OCI-LY1 (cell line): Measurements from ENCODE around the gene S100A10.

Experiments
- H2AFZ ChIP-seq: fragments of 200-600 bp; sonication (generic), shearing (Covaris generic); 2 replicates; pipeline ENCODE4 v1.6.0; 2014; ENCODE audit warnings: antibody characterized with exemption, mild to moderate bottlenecking, low read length
- H3F3A ChIP-seq: fragments of 200-600 bp; sonication (generic), shearing (Covaris generic); 2 replicates; pipeline ENCODE4 v1.6.0; 2014; ENCODE audit warnings: mild to moderate bottlenecking, antibody characterized with exemption, low read length, moderate library complexity; ENCODE audit not compliant: insufficient read depth
- H3K27ac ChIP-seq: fragments of 200-600 bp; sonication (generic); 2 replicates; pipeline ENCODE4 v1.5.1; 2014; ENCODE audit warnings: low read length, mixed run types, mild to moderate bottlenecking, low read depth; ENCODE audit not compliant: poor library complexity, severe bottlenecking
- H3K27me3 ChIP-seq: fragments of 200-600 bp; sonication (generic); 2 replicates; pipeline ENCODE4 v1.6.0; 2014; ENCODE audit warnings: antibody characterized with exemption, mild to moderate bottlenecking, low read length, moderate library complexity; ENCODE audit not compliant: insufficient read depth
- H3K36me3 ChIP-seq: fragments of 200-600 bp; sonication (generic); 2 replicates; pipeline ENCODE4 v1.6.1; 2014; ENCODE audit warnings: mild to moderate bottlenecking, antibody characterized with exemption, low read length, moderate library complexity, mixed read lengths; ENCODE audit not compliant: insufficient read depth
- H3K4me1 ChIP-seq: fragments of 200-600 bp; sonication (generic); 2 replicates; pipeline ENCODE4 v1.5.1; 2014; ENCODE audit warnings: mild to moderate bottlenecking, low read length, moderate library complexity; ENCODE audit not compliant: insufficient read depth, severe bottlenecking
- H3K4me2 ChIP-seq: fragments of 200-600 bp; sonication (generic), shearing (Covaris generic); 2 replicates; pipeline ENCODE4 v1.6.1; 2014; ENCODE audit warnings: low read length
- H3K4me3 ChIP-seq: fragments of 200-600 bp; sonication (generic); 2 replicates; pipeline ENCODE4 v1.5.1; 2014; ENCODE audit warnings: low read length, low read depth, mild to moderate bottlenecking, mixed read lengths; ENCODE audit not compliant: poor library complexity, severe bottlenecking
- H3K79me2 ChIP-seq: fragments of 200-600 bp; shearing (Covaris generic); 2 replicates; pipeline ENCODE4 v1.6.1; 2016; ENCODE audit warnings: mixed run types, low read length, mixed read lengths; ENCODE audit not compliant: insufficient read depth
- H3K9ac ChIP-seq: fragments of 200-600 bp; sonication (generic), shearing (Covaris generic); 2 replicates; pipeline ENCODE4 v1.6.1; 2014; ENCODE audit warnings: mild to moderate bottlenecking, low read length, mixed read lengths
- H3K9me2 ChIP-seq: fragments of 200-600 bp; sonication (generic), shearing (Covaris generic); 2 replicates; pipeline ENCODE4 v1.6.1; 2014; ENCODE audit warnings: low read depth, mild to moderate bottlenecking, low read length, mixed read lengths
- H3K9me3 ChIP-seq: fragments of 200-600 bp; shearing (Covaris generic); 2 replicates; pipeline ENCODE4 v1.6.1; 2014; ENCODE audit warnings: low read length, mixed read lengths
- H4K20me1 ChIP-seq: fragments of 200-600 bp; sonication (generic), shearing (Covaris generic); 2 replicates; pipeline ENCODE4 v1.6.0; 2016; ENCODE audit warnings: mild to moderate bottlenecking, low read length; ENCODE audit not compliant: insufficient read depth
- CTCF ChIP-seq: fragments of 200-600 bp; sonication (generic), shearing (Covaris generic); IDR thresholded peaks from 2 replicates; pipeline ENCODE4 v1.5.1; 2017; ENCODE audit warnings: mild to moderate bottlenecking, antibody characterized with exemption, low read length, moderate library complexity, mixed read lengths
- EZH2 ChIP-seq: fragments of 200-600 bp; sonication (generic), shearing (Covaris generic); IDR thresholded peaks from 2 replicates; pipeline ENCODE4 v1.8.0; 2017; ENCODE audit warnings: borderline replicate concordance, mixed run types, mild to moderate bottlenecking, antibody characterized with exemption, low read length, moderate library complexity, mixed read lengths

The S100A10 gene

GRCh38 chr1:152005360-152005912 is 11.8 kb upstream of the S100A10 start:
- Histone ChIP-seq H3K9me3 (no peaks in the 10 kb centered on the region), H4K20me1 (no peaks in the 10 kb centered on the region), H3K9me2 (no peaks in the 10 kb centered on the region), H3K4me1 (no peaks in the 10 kb centered on the region), H3K79me2 (no peaks in the 10 kb centered on the region), H3K36me3 (no peaks in the 10 kb centered on the region), H2AFZ (no peak overlapping the region), H3K4me2 (no peak overlapping the region), H3K9ac (no peak overlapping the region), H3K4me3 (no peak overlapping the region), H3K27me3 (no peaks in the 10 kb centered on the region; the same call in 1 of the 2 replicates), H3K27ac (no peak overlapping the region), H3F3A (no peaks in the 10 kb centered on the region)
- TF ChIP-seq EZH2: no peak
- TF ChIP-seq CTCF: no peak

GRCh38 chr1:152003846-152004442 is 10.3 kb upstream of the S100A10 start:
- TF ChIP-seq CTCF: no peak
- no peak for TF ChIP-seq EZH2
- Histone ChIP-seq H3K79me2 (no peaks in the 10 kb centered on the region), H3K9me3 (no peaks in the 10 kb centered on the region), H2AFZ (no peak overlapping the region), H3K27me3 (no peaks in the 10 kb centered on the region; the same call in 1 of the 2 replicates), H3K4me2 (no peak overlapping the region), H3F3A (no peaks in the 10 kb centered on the region), H3K4me3 (no peak overlapping the region), H3K9me2 (no peaks in the 10 kb centered on the region), H3K4me1 (no peaks in the 10 kb centered on the region), H3K36me3 (no peaks in the 10 kb centered on the region), H3K9ac (no peak overlapping the region), H3K27ac (no peak overlapping the region), H4K20me1 (no peaks in the 10 kb centered on the region)

GRCh38 chr1:152002960-152003359 is 9.3 kb upstream of the S100A10 start:
- no peak overlapping the region for H3K27ac ChIP-seq

More at GRCh38 chr1:152002960-152003359, 9.3 kb upstream of the S100A10 start:
- Histone ChIP-seq H3K4me3 (no peak overlapping the region), H3K9me2 (no peaks in the 10 kb centered on the region), H3K4me2 (no peak overlapping the region), H3K79me2 (no peaks in the 10 kb centered on the region), H3K9ac (no peak overlapping the region), H3K27me3 (no peaks in the 10 kb centered on the region; the same call in 1 of the 2 replicates), H3K9me3 (no peaks in the 10 kb centered on the region), H3K4me1 (no peaks in the 10 kb centered on the region), H3F3A (no peaks in the 10 kb centered on the region), H3K36me3 (no peaks in the 10 kb centered on the region), H4K20me1 (no peaks in the 10 kb centered on the region), H2AFZ (no peak overlapping the region)
- TF ChIP-seq CTCF: no peak
- TF ChIP-seq EZH2: no peak
